A204.1 (cell line): ENCODE results near the gene NTS.
A peak's percentile ranks its signal among the peaks of the same experiment; 100 is the strongest.

Experiments
- FAIRE-seq: peaks from 2 replicates; lab custom pipeline; 2012; peaks lifted over from hg19 to GRCh38; lab: Jason Lieb, UNC

Gene NTS

DNA sequence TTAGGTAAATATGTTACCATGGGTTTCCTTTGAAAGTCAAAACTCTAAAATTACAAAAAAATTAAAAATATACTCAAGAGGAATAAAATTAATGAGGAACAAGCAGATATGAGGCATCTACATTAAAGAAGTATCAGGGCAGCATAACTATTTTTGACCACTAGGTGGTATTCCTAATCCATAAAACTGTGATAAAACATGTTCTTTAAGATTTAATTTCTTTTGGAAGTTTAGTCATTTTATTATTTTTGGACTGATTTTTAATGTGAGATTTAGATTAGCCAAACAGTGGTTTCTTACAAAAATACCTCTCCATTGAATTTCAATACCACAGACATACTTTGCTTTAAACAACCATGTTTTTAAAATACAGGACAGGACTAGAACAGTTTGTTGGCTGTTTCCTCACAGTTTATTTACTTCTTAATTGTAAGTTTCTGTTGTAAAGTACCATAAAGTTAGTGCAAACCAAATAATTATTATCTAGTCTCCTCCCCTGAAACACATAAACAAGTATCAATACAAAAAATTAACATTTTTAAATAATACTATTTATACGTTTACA, 49.8 kb downstream of the NTS start:
- peak; percentile 96 for FAIRE-seq

GRCh38 chr12:85927166-85927565, 53.1 kb downstream of the NTS start:
- no peak for FAIRE-seq
